Measurements from ENCODE around the gene GARNL3. TPM values are rescaled to one million over a fixed set of nuclear protein-coding genes. Genes with fewer than 3 reads are reported as not detected.

The GARNL3 gene
- total and polyA plus RNA-seq, 2 donors (not counting 1 experiment from before 2014, with no cell fraction given), result 1.5 to 12.6 TPM

DNA sequence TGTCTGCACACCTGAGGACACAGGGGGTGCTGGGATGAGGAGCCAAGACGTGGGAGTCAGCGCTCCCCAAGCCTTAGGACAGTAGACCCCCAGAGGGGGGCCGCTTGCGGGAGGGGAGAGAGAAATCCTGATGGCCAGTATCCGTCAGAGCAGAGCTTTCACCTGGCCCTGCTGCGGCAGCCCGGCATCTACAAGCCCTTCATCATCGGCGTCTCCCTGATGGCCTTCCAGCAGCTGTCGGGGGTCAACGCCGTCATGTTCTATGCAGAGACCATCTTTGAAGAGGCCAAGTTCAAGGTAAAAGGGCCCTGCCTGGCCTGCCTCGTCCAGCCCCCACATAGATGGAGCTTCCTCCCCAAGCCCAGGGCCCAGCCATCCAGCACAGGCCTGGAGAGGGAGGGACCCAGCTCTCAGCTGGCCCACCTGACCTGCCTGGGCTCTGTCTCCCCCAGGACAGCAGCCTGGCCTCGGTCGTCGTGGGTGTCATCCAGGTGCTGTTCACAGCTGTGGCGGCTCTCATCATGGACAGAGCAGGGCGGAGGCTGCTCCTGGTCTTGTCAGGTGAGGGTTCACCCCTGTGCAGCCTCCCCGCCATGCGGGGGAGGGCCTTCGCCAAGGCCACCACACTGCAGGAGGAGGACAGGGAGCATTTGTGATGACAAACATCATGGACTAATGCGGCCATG lies 139.1 kb downstream of the GARNL3 start:
- Histone ChIP-seq H3K9me3 (ENCODE audit: control extremely low read depth in 1 of 3, control insufficient read depth in 2 of 3, insufficient read depth in 1 of 3, low read length in 2 of 3) (no peaks in the 10 kb centered on the region), H2AFZ (ENCODE audit: insufficient read depth, low read depth, low read length, poor library complexity, severe bottlenecking) (no peak overlapping the region), H3K4me2 (replicated peaks; ENCODE audit: low read depth, low read length, poor library complexity, severe bottlenecking) (no peak overlapping the region), H3K4me3 (ENCODE audit: control extremely low read depth in 1 of 5, extremely low read depth in 1 of 5, insufficient read depth in 1 of 5, low read depth in 2 of 5, low read length in 4 of 5) (no peak overlapping the region), H3K9ac (ENCODE audit: low read length) (no peak overlapping the region), H3K79me2 (ENCODE audit: control insufficient read depth, insufficient read depth, low read length) (peaks cover 2% of the 10 kb centered on the region), H3K36me3 (replicated peaks in 1 of 2; ENCODE audit: control extremely low read depth in 1 of 2, control insufficient read depth in 1 of 2, extremely low read depth in 1 of 2, insufficient read depth in 2 of 2, low read length in 1 of 2) (peaks cover 0 to 5% of the 10 kb centered on the region in 2 experiments), H3K27ac (ENCODE audit: low read length in 2 of 2) (no peak overlapping the region), H4K20me1 (ENCODE audit: control insufficient read depth, insufficient read depth, low read length, poor library complexity, severe bottlenecking) (no peaks in the 10 kb centered on the region), H3K4me1 (ENCODE audit: control insufficient read depth in 2 of 2, insufficient read depth in 2 of 2, low read length in 2 of 2) (no peaks in the 10 kb centered on the region), H3K27me3 (replicated peaks in 1 of 4; ENCODE audit: control extremely low read depth in 1 of 4, control insufficient read depth in 3 of 4, insufficient read depth in 4 of 4, low read length in 3 of 4) (no peaks in the 10 kb centered on the region)
- 94% methylated on average over 21 of the region's 22 CpGs for WGBS (ENCODE audit: insufficient coverage)
- no peak overlapping the region for H3K4me3 Mint-ChIP-seq
- ChIA-PET POLR2A (no interaction called here), CTCF (no interaction called here)
- intact Hi-C loops (cut with micrococcal nuclease), result no loop called here
- no peaks in the 10 kb centered on the region for H3K9me3 Mint-ChIP-seq (ENCODE audit: insufficient read depth)
- TF ChIP-seq EZH2 (IDR thresholded peaks at IDR 0.05; ENCODE audit: borderline replicate concordance, insufficient read depth, low read depth, low read length, poor library complexity, severe bottlenecking), result no peak
- TF ChIP-seq, protein P1, sequence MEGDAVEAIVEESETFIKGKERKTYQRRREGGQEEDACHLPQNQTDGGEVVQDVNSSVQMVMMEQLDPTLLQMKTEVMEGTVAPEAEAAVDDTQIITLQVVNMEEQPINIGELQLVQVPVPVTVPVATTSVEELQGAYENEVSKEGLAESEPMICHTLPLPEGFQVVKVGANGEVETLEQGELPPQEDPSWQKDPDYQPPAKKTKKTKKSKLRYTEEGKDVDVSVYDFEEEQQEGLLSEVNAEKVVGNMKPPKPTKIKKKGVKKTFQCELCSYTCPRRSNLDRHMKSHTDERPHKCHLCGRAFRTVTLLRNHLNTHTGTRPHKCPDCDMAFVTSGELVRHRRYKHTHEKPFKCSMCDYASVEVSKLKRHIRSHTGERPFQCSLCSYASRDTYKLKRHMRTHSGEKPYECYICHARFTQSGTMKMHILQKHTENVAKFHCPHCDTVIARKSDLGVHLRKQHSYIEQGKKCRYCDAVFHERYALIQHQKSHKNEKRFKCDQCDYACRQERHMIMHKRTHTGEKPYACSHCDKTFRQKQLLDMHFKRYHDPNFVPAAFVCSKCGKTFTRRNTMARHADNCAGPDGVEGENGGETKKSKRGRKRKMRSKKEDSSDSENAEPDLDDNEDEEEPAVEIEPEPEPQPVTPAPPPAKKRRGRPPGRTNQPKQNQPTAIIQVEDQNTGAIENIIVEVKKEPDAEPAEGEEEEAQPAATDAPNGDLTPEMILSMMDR (IDR thresholded peaks at IDR 0.05), result no peak
- no peaks in the 10 kb centered on the region for H3K27me3 Mint-ChIP-seq
- ATAC-seq (ENCODE audit: low read depth), result no peak
- no peak overlapping the region for H3K27ac Mint-ChIP-seq
- no peak for DNase-seq
- H3K4me1 Mint-ChIP-seq, result no peaks in the 10 kb centered on the region

DNA sequence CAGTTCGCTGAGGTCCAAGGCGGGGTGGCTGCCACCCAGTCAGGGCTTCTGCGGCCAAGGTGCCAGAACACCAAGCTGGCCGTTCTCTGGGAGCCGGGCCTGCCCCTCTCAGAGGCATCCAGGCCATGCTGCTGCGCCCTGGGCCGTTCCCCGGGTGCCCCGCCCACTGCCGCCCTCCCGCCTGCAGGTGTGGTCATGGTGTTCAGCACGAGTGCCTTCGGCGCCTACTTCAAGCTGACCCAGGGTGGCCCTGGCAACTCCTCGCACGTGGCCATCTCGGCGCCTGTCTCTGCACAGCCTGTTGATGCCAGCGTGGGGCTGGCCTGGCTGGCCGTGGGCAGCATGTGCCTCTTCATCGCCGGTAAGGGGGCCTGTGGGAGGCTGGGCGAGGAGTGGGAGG lies 140.1 kb downstream of the GARNL3 start:
- no peaks in the 10 kb centered on the region for H3K27me3 Mint-ChIP-seq

More for the DNA sequence above, 140.1 kb downstream of the GARNL3 start:
- DNase-seq, result no peak
- no peak overlapping the region for H3K9ac ChIP-seq (ENCODE audit: low read length)
- no peak overlapping the region for H3K27ac ChIP-seq (ENCODE audit: low read length in 2 of 2)
- H3K4me3 ChIP-seq (ENCODE audit: control extremely low read depth in 1 of 5, extremely low read depth in 1 of 5, insufficient read depth in 1 of 5, low read depth in 2 of 5, low read length in 4 of 5), result no peak overlapping the region
- POLR2A ChIA-PET, result interaction anchor here (0.5 kb wide), 1 partner anchor 8 kb away, joined by 3 read pairs; the partner anchor contains the start of gene SLC2A8
- no peaks in the 10 kb centered on the region for H3K27me3 ChIP-seq (replicated peaks in 1 of 4; ENCODE audit: control extremely low read depth in 1 of 4, control insufficient read depth in 3 of 4, insufficient read depth in 4 of 4, low read length in 3 of 4)
- no peak overlapping the region for H3K27ac Mint-ChIP-seq
- peaks cover 0 to 5% of the 10 kb centered on the region in 2 experiments for H3K36me3 ChIP-seq (replicated peaks in 1 of 2; ENCODE audit: control extremely low read depth in 1 of 2, control insufficient read depth in 1 of 2, extremely low read depth in 1 of 2, insufficient read depth in 2 of 2, low read length in 1 of 2)
- no peak overlapping the region for H3K4me3 Mint-ChIP-seq
- H4K20me1 ChIP-seq (ENCODE audit: control insufficient read depth, insufficient read depth, low read length, poor library complexity, severe bottlenecking), result no peaks in the 10 kb centered on the region
- H3K9me3 Mint-ChIP-seq (ENCODE audit: insufficient read depth), result no peaks in the 10 kb centered on the region
- no peak overlapping the region for H3K4me2 ChIP-seq (replicated peaks; ENCODE audit: low read depth, low read length, poor library complexity, severe bottlenecking)
- H3K9me3 ChIP-seq (ENCODE audit: control extremely low read depth in 1 of 3, control insufficient read depth in 2 of 3, insufficient read depth in 1 of 3, low read length in 2 of 3), result no peaks in the 10 kb centered on the region
- H3K79me2 ChIP-seq (ENCODE audit: control insufficient read depth, insufficient read depth, low read length), result no peaks in the 10 kb centered on the region
- no peak overlapping the region for H2AFZ ChIP-seq (ENCODE audit: insufficient read depth, low read depth, low read length, poor library complexity, severe bottlenecking)
- CTCF ChIA-PET, result no interaction called here
- H3K4me1 Mint-ChIP-seq, result no peaks in the 10 kb centered on the region
- H3K4me1 ChIP-seq (ENCODE audit: control insufficient read depth in 2 of 2, insufficient read depth in 2 of 2, low read length in 2 of 2), result no peaks in the 10 kb centered on the region
- TF ChIP-seq, protein P1 (IDR thresholded peaks at IDR 0.05), result no peak
- no peak for TF ChIP-seq EZH2 (IDR thresholded peaks at IDR 0.05; ENCODE audit: borderline replicate concordance, insufficient read depth, low read depth, low read length, poor library complexity, severe bottlenecking)
- intact Hi-C loops (cut with micrococcal nuclease), result no loop called here
- ATAC-seq (ENCODE audit: low read depth), result no peak
- WGBS (ENCODE audit: insufficient coverage), result 95% methylated on average over 22 of the region's 23 CpGs
